ENCODE measurements around the gene HEMGN. TPM values are rescaled to one million over a fixed set of nuclear protein-coding genes. Genes with fewer than 3 reads are reported as not detected.

The HEMGN gene
- total and polyA plus RNA-seq, 2 of the 8 experiments (the other 6 are each of a cell fraction or from before 2014, with no cell fraction given) = not detected

DNA sequence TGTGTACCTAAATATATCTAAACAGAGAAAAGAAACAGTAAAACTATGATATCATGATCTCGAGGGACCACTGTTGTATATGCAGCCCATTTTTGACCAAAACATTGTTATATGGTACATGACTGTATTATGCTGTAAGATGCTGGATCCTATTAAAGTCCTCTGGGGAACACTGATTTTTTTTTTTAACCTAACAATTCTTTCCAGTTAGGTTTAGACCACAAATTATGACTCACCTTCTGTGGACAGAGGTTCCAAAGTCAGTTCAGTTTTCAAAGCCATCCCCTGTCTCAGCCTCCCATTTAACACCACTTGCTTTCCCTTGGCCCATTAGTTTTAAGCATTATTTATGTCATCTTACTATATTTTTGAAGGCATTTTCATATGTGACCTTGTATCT is 42.8 kb downstream of the HEMGN start:
- Histone ChIP-seq H2AFZ (ENCODE audit: low read length) (no peak overlapping the region), H2BK20ac (ENCODE audit: low read length) (no peak overlapping the region), H3K4me3 (ENCODE audit: extremely low read depth in 1 of 4, insufficient read depth in 2 of 4, low read depth in 3 of 4, low read length in 4 of 4) (no peak overlapping the region), H3K23ac (ENCODE audit: insufficient read length) (no peak overlapping the region), H3K36me3 (ENCODE audit: control insufficient read depth in 2 of 4, insufficient read depth in 4 of 4, low read length in 3 of 4) (no peaks in the 10 kb centered on the region), H4K5ac (ENCODE audit: insufficient read length, low read depth, low read length) (no peak overlapping the region), H2BK12ac (ENCODE audit: low read depth, low read length) (no peak overlapping the region), H3K4ac (replicated peaks; ENCODE audit: insufficient read length, low read depth, low read length) (no peak overlapping the region), H2BK120ac (replicated peaks; ENCODE audit: low read depth, low read length) (no peak overlapping the region), H3K27me3 (replicated peaks in 1 of 4; ENCODE audit: control insufficient read depth in 3 of 4, extremely low read depth in 1 of 4, insufficient read depth in 3 of 4, low read length in 3 of 4) (peaks cover 0 to 3% (median under 1%) of the 10 kb centered on the region in 4 experiments; a peak in 2 of 7 replicates), H3K56ac (replicated peaks; ENCODE audit: insufficient read length, low read depth, low read length) (no peak overlapping the region), H4K91ac (replicated peaks; ENCODE audit: insufficient read length, low read length) (no peak overlapping the region), H4K8ac (ENCODE audit: extremely low read depth, insufficient read depth, low read length) (no peak overlapping the region), H2BK15ac (ENCODE audit: low read length) (no peak overlapping the region), H3K18ac (ENCODE audit: extremely low read depth, low read length) (no peak overlapping the region), H3K9ac (replicated peaks in 1 of 4; ENCODE audit: extremely low read depth in 1 of 4, low read depth in 3 of 4, low read length in 3 of 4) (no peak overlapping the region), H3K4me2 (ENCODE audit: insufficient read depth in 1 of 2, low read depth in 2 of 2, low read length in 2 of 2) (no peak overlapping the region), H3K79me1 (ENCODE audit: low read depth, low read length) (no peaks in the 10 kb centered on the region), H3K9me3 (ENCODE audit: insufficient read depth in 2 of 2, low read depth in 1 of 2, low read length in 1 of 2) (no peaks in the 10 kb centered on the region), H3K27ac (ENCODE audit: low read depth, low read length) (no peak overlapping the region), H2AK5ac (ENCODE audit: low read depth, low read length) (no peak overlapping the region), H3K14ac (ENCODE audit: insufficient read length) (no peak overlapping the region), H2BK5ac (ENCODE audit: low read depth, low read length) (no peak overlapping the region), H3K79me2 (ENCODE audit: control insufficient read depth in 1 of 2, insufficient read depth in 2 of 2, low read length in 2 of 2) (no peaks in the 10 kb centered on the region), H4K20me1 (replicated peaks in 1 of 2; ENCODE audit: control insufficient read depth in 1 of 2, insufficient read depth in 2 of 2, low read length in 2 of 2) (no peaks in the 10 kb centered on the region), H3K23me2 (ENCODE audit: low read depth, low read length) (no peaks in the 10 kb centered on the region), H3K4me1 (replicated peaks in 1 of 4; ENCODE audit: control insufficient read depth in 3 of 4, insufficient read depth in 4 of 4, low read length in 3 of 4) (peaks cover 0 to under 1% (median 0%) of the 10 kb centered on the region in 4 experiments; a peak in 2 of 7 replicates)
- no peak for DNase-seq (ENCODE audit: low read depth in 1 of 2, low spot score in 2 of 2)
- POLR2A ChIA-PET (ENCODE audit: partially characterized antibody) = interaction anchor here (1.5 kb wide), 1 partner anchor 14 kb away, joined by 4 read pairs; no protein-coding TSS in a partner anchor
- FAIRE-seq = no peak
- CTCF ChIA-PET (ENCODE audit: partially characterized antibody) = interaction anchor here (0.5 to 2.1 kb wide), 11 partner anchors 8 to 490 kb away, joined by 3 to 8 read pairs (median 3); no protein-coding TSS in a partner anchor
- WGBS, 2 experiments (ENCODE audit: extremely low coverage in 1 of 2, insufficient coverage in 1 of 2, insufficient read length in 1 of 2, insufficient replicate concordance in 2 of 2, low coverage in 1 of 2, low lambda C conversion rate in 2 of 2, missing lambda C conversion rate in 1 of 2) = 84% methylated on average over 1 of the region's 1 CpG; no CpG with 5 or more reads in 1 of the 2 experiments
- no peak for TF ChIP-seq ASH2L (IDR thresholded peaks at IDR 0.05; ENCODE audit: low read length)
- TF ChIP-seq MAFK (IDR thresholded peaks at IDR 0.05; ENCODE audit: low read depth, low read length) = no peak
- no peak for TF ChIP-seq POLR2AphosphoS5 (IDR thresholded peaks at IDR 0.05; ENCODE audit: low read depth, low read length)
- no peak for TF ChIP-seq SP2 (IDR thresholded peaks at IDR 0.05; ENCODE audit: low read length)
- no peak for TF ChIP-seq CHD2 (IDR thresholded peaks at IDR 0.05; ENCODE audit: low read length)
- TF ChIP-seq EP300 (IDR thresholded peaks at IDR 0.05; ENCODE audit: borderline replicate concordance in 1 of 2, low read depth in 2 of 2, low read length in 2 of 2) = no peak
- no peak for TF ChIP-seq SUZ12 (IDR thresholded peaks at IDR 0.05; ENCODE audit: low read length)
- TF ChIP-seq TAF1 (IDR thresholded peaks at IDR 0.05; ENCODE audit: low read depth, low read length) = no peak
- no peak for TF ChIP-seq CBX5 (IDR thresholded peaks at IDR 0.05; ENCODE audit: low read depth, low read length)
- TF ChIP-seq BCL11A (IDR thresholded peaks at IDR 0.05; ENCODE audit: low read depth in 2 of 2, low read length in 2 of 2) = no peak
- no peak for TF ChIP-seq SAP30 (IDR thresholded peaks at IDR 0.05; ENCODE audit: insufficient read depth, insufficient replicate concordance, low read length)
- TF ChIP-seq PHF8 (conservative IDR thresholded peaks at IDR 0.05; ENCODE audit: low read depth, low read length) = no peak
- TF ChIP-seq CBX8 (IDR thresholded peaks at IDR 0.05; ENCODE audit: borderline replicate concordance, low read depth, low read length) = no peak
